T-helper 2 cell treated with Interferon-gamma antibody and Interleukin-4, amounts not matched to agents 100 ng/mL and 5 ng/mL, for 36 hours (primary cell): ENCODE data around the gene BCCIP. TPM values are rescaled to one million over a fixed set of nuclear protein-coding genes. Genes with fewer than 3 reads are reported as not detected.

Experiments
- intact Hi-C: fragments of 100-400 bp; cut with micrococcal nuclease; formaldehyde crosslinking; loops from one replicate; pipeline ENCODE4 v1.15.1; 2023
- total RNA-seq: library from RNA; stranded (reverse); gene quantifications from 2 replicates; pipeline ENCODE4 v1.2.3, GENCODE V29; 2022

The BCCIP gene
- total RNA-seq, 1 donor from 2014 or later = 73.2 TPM

DNA sequence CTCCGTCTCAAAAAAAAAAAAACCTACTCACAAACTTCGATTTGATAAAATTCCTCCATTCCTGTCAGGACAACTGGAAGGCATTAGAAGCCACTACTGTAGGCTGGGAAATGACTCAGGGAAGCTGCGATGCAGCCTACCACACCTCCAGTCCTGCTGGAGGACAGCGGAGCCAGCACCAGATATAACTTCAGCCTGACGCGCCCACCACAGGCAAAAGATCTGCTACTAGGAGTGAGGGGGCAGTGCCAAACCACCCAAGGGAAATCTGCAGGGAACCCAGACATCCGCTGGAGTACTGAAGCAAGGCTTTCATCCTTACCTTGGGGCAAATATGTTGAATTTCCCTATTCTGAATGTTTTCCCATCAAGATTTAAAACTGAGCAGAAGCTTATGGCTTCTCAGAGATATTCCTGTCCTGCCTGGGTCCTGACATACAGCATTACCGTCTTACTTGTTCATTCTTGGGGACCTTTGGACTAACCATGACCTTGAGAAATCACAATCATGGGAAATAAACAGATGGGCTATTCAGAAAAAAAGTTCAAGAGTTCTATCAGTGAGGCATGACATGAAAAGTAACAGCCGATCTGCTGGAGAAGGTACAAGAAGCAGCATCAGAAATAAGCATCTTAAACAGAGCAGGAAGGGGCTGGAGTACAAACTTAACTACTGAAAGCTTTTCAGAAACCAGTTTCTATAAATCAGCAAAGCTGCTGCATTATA lies 20.4 kb downstream of the BCCIP start:
- intact Hi-C loops = no loop called here

DNA sequence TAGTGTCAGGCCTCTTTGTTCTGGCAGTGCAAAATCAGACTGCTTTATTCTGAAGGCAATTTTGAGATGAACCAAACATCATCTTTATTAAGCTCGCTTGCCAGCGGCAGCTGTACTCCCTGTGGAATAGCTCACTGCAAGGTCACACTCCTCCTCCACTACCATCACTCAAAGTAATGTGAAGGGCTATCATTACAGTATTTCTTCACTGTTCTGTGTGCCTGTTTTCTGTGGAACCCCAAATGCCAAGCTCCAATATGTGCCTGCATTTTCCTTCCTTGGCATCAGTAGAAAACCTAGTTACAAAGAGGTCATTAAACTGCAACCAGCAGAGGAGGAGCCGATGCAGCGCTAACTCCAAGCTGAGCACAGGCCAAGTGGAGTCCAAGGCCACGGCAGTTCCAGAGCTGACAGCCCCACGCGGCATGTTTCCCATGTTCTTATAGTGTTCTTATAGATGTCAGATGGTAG lies 21.4 kb downstream of the BCCIP start:
- intact Hi-C loops = no loop called here

GRCh38 chr10:125845617-125846016 lies 22.3 kb downstream of the BCCIP start:
- intact Hi-C loops = no loop called here

GRCh38 chr10:125846894-125847293 lies 23.5 kb downstream of the BCCIP start:
- intact Hi-C loops = no loop called here

DNA sequence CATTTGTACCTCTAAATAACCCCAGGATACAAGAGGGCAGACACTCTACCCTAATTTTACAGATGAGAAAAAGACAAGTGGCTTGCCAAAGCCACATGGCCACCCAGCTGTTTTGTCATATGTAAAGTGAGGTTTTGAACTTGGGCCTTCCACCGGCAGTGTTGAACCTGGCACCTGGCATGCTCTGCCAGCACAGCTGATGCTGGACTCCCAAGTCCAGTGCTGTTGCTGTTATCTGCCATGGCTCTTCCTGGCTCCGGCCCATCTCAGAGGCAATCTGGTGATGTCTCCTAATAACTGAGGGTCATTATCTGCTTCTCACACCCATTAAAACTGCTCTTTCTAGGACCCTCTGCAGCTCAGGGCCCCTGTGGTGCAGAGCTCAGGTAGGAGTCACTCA lies 25.0 kb downstream of the BCCIP start:
- intact Hi-C loops = no loop called here

GRCh38 chr10:125848857-125849256 lies 25.5 kb downstream of the BCCIP start:
- intact Hi-C loops = no loop called here

- intact Hi-C loops = no loop called here
Observed at GRCh38 chr10:125849448-125849847, 26.1 kb downstream of the BCCIP start.

DNA sequence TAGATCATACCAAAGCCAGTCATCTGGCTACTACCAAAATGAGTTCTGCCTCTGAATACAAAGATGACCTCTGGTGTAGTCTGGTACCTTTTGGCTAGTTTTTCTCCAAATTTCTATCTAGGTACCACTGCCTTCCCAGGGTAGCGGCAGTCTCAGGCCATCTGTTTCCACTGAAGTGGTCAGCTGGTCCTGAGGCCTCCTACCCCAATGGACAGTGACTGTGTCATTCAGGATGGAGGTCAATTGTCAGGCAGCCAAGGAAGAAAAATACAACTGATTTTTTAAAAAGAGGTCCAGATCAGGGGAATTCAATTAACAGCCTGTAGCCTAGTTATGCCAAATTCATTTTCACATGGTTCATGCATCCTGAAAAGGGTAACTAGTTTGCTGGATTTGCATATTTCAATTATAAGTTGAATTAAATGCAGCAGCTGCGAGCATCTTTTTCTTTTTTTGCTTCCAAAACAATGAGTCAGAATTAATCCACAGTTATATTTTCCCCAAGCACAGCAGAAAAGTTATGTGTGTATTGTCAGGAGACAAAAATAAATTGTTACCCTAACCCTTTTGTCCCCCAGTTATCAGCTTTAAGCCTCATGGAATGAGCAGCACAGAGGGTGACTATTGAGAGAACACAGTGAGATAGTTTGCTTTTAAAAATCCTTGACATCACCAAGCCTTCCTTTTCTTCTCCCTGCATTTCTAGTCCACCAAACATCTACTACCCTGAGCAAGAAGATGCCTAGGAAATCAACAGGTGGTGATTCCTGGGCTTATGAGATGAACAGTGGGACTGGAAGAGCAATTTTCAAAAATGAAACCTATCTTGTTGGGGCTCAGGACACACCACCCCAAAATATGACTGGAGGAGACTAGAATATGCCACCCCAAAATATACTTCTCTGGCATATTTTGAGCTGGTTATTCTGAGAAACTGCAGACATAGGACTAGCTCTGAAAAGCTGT lies 27.7 kb downstream of the BCCIP start:
- intact Hi-C loops = no loop called here

- intact Hi-C loops = no loop called here
Observed at GRCh38 chr10:125852487-125852886, 29.1 kb downstream of the BCCIP start.

DNA sequence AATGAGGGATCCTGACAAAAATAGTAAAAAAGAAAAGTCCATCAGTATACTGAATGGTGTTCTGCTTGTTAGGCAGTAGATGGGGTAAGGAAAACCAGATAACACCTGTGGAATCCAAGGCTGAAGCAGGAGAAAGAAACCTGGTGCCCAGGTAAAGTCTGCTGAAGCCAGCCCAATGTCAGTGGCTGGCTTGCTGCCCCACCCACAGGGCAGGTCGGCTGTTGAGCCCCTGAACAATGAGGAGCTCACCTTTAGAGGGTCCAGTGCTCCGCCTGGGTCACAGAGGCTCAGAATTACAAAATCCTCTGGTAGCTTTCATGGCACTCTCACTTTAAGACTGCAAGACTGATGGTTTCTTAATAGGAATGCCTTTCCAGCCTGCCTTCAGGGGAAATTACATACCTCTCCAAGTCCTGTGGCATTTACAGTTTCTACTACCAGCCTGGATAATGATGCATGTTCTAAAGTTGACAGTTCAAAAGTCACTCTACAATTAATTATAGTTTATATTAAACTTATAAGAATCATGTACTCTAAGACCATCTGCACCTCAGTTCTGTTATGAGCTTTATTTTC lies 33.9 kb downstream of the BCCIP start:
- intact Hi-C loops = no loop called here

- intact Hi-C loops = no loop called here
Observed at GRCh38 chr10:125859128-125859817, 35.9 kb downstream of the BCCIP start.

DNA sequence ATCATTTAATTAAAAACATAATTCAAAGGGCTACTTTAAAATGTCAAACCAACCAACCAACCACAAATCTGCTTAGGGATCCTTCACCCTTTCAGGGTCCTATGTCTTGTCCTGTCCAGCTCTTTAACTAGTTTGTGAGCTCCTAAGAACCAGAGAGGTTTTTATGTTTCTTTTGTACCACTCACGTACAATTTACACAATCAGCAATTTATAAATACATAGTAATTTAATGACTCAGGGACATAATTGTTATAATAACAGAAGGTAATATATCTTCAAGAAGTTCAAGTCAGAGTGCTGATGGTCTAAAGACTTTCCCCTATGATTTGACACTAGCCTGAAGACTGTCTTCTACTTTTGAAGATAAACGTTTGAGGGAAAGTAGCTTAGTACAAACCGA lies 41.8 kb downstream of the BCCIP start:
- intact Hi-C loops = loop anchor here (5.0 to 10.0 kb wide), 2 partner anchors 640 to 732 kb away; no protein-coding TSS in a partner anchor

DNA sequence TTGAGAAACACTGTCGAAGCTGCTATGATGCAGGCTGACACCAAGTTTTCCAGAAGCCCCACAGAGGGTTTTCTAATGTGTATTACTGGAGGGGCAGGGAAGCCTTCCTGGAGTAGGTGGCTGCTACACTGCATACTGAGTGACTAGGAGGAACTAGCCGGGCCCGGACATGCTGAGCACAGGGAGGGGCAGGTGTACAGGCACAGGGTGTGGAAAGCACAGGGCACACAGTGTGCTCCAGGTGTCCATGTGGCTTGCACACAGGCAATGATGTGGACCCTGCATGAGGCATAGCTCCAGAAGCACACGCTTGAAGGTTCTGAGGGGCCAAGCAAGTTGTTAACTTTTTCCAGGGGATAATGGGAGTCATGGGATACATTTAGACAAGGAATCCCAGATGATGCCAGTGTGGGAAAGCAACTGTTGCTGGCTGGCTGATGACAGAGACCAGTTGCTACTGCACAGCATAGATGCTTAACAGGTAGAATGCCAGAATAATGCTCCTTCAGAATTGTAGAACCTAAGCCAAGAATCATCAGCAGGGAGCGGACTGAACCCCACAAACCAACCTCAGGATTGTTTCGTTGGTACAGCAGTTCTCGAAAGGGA lies 43.2 kb downstream of the BCCIP start:
- intact Hi-C loops = loop anchor here (5.0 to 10.0 kb wide), 2 partner anchors 638 to 731 kb away; no protein-coding TSS in a partner anchor

- intact Hi-C loops = loop anchor here (5.0 to 10.0 kb wide), 2 partner anchors 636 to 729 kb away; no protein-coding TSS in a partner anchor
Observed at GRCh38 chr10:125868372-125868975, 45.1 kb downstream of the BCCIP start.

DNA sequence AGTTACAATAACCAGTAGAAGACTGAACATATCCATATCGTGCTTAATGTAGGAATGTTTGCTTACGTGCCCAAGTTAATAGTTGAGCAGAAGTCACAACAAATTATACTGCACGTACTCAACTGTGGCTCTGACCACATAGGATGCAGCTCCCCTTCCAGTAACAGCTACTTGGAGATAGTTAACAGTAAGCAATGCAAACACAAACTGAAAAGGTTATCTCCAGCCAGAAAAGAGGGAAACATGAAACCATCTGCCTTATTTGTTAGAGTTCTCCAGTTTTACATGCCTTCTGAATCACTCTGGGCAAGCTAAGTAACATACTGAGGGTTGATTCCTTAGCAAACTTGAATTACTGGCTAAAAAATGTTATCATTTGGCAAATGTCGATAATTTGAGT lies 48.0 kb downstream of the BCCIP start:
- intact Hi-C loops = no loop called here

GRCh38 chr10:125878957-125879835 lies 55.9 kb downstream of the BCCIP start:
- intact Hi-C loops = no loop called here

GRCh38 chr10:125880719-125881118 lies 57.4 kb downstream of the BCCIP start:
- intact Hi-C loops = no loop called here

- intact Hi-C loops = no loop called here
Observed at GRCh38 chr10:125881192-125881591, 57.8 kb downstream of the BCCIP start, which contains the start of gene DHX32. Gene DHX32 (minus strand): TSS chr10:125881292. CDS start chr10:125880824, 468 bp downstream.

- intact Hi-C loops = no loop called here
Observed at GRCh38 chr10:125882596-125882995, 59.2 kb downstream of the BCCIP start.
